Bronchial epithelial cell (primary cell): ENCODE measurements around the gene SNPH. TPM values are rescaled to one million over a fixed set of nuclear protein-coding genes. Genes with fewer than 3 reads are reported as not detected.

Source experiments
- DNase-seq: peaks from one replicate; pipeline ENCODE4 v3.0.0-alpha.2; 2010; ENCODE audit warnings: low read depth
- FAIRE-seq: peaks from 2 replicates; lab custom pipeline; 2011; peaks lifted over from hg19 to GRCh38; lab: Jason Lieb, UNC
- H3K27me3 ChIP-seq: 2 replicates; pipeline ENCODE4 v1.5.1; 2011; ENCODE audit warnings: low read length; ENCODE audit not compliant: control insufficient read depth, insufficient read depth
- H3K36me3 ChIP-seq: 2 replicates; pipeline ENCODE4 v1.5.1; 2011; ENCODE audit warnings: low read length; ENCODE audit not compliant: control insufficient read depth, insufficient read depth
- H3K4me3 ChIP-seq: 2 replicates; pipeline ENCODE4 v1.5.1; 2011; ENCODE audit warnings: mild to moderate bottlenecking, low read depth, low read length, control low read depth
- total RNA-seq: library from RNA; depleted of rRNA; stranded (reverse); fragments of >200 nt; gene quantifications from 2 replicates; pipeline ENCODE4 v1.2.1, GENCODE V29; 2014
- TF ChIP-seq, protein P1 (sequence below): IDR thresholded peaks from 2 replicates; pipeline ENCODE4 v1.5.1; 2011; ENCODE audit warnings: mild to moderate bottlenecking, moderate library complexity, low read length, control low read depth, inconsistent platforms; ENCODE audit not compliant: insufficient read depth, severe bottlenecking

SNPH gene
- total RNA-seq, 1 donor from 2014 or later = 1.8 TPM

DNA sequence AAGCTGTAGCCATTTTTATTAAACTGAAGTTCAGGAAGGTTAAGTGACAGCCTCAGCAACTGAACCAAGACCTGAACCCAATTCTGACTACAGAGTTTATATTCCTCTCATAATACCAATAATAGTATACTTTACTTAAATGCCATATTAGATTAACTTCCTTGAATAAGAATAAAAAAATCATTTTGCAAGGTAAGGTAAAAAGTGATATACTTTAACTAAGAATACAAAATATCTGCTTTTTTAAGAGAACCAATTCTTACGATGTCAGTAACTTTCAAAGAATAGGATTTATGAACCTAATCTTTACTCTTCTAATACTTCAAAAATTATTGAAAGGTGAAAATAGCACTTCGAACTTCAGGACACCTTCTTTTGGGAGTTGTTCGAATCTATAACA lies 36.6 kb upstream of the SNPH start:
- Histone ChIP-seq H3K4me3 (no peak overlapping the region), H3K27me3 (peaks cover 8% of the 10 kb centered on the region), H3K36me3 (no peaks in the 10 kb centered on the region)
- FAIRE-seq (no peak), DNase-seq (no peak)
- TF ChIP-seq, protein P1, sequence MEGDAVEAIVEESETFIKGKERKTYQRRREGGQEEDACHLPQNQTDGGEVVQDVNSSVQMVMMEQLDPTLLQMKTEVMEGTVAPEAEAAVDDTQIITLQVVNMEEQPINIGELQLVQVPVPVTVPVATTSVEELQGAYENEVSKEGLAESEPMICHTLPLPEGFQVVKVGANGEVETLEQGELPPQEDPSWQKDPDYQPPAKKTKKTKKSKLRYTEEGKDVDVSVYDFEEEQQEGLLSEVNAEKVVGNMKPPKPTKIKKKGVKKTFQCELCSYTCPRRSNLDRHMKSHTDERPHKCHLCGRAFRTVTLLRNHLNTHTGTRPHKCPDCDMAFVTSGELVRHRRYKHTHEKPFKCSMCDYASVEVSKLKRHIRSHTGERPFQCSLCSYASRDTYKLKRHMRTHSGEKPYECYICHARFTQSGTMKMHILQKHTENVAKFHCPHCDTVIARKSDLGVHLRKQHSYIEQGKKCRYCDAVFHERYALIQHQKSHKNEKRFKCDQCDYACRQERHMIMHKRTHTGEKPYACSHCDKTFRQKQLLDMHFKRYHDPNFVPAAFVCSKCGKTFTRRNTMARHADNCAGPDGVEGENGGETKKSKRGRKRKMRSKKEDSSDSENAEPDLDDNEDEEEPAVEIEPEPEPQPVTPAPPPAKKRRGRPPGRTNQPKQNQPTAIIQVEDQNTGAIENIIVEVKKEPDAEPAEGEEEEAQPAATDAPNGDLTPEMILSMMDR = no peak

GRCh38 chr20:1232286-1233111 lies 33.6 kb upstream of the SNPH start:
- peaks cover 2% of the 10 kb centered on the region for H3K27me3 ChIP-seq

GRCh38 chr20:1240549-1240948 lies 25.5 kb upstream of the SNPH start:
- TF ChIP-seq, protein P1 = no peak
- peak; percentile 90 for FAIRE-seq
- no peak for DNase-seq
- Histone ChIP-seq H3K27me3 (no peaks in the 10 kb centered on the region), H3K4me3 (no peak overlapping the region), H3K36me3 (no peaks in the 10 kb centered on the region)

More at GRCh38 chr20:1232286-1233111, 33.6 kb upstream of the SNPH start:
- H3K4me3 ChIP-seq = no peak overlapping the region
- TF ChIP-seq, protein P1 = no peak
- no peaks in the 10 kb centered on the region for H3K36me3 ChIP-seq
- DNase-seq (no peak), FAIRE-seq (no peak)

GRCh38 chr20:1241456-1241855 lies 24.6 kb upstream of the SNPH start:
- Histone ChIP-seq H3K27me3 (no peaks in the 10 kb centered on the region), H3K36me3 (no peaks in the 10 kb centered on the region), H3K4me3 (no peak overlapping the region)
- FAIRE-seq (no peak), DNase-seq (no peak)
- TF ChIP-seq, protein P1 = no peak

GRCh38 chr20:1242099-1242498 lies 24.0 kb upstream of the SNPH start:
- TF ChIP-seq, protein P1 = no peak
- H3K27me3 ChIP-seq = no peaks in the 10 kb centered on the region
- DNase-seq (no peak), FAIRE-seq (no peak)
- no peak overlapping the region for H3K4me3 ChIP-seq
- H3K36me3 ChIP-seq = no peaks in the 10 kb centered on the region
